HCT116 (cell line): ENCODE data around the gene FES.

ENCODE experiments used
- CBX3 ChIP-seq: IDR thresholded peaks from 2 replicates; pipeline ENCODE4 v1.6.1; 2012; ENCODE audit warnings: low read depth
- CTCF ChIP-seq, 3 experiments: fragments of 200-600 bp in 1 of 3; sonication (generic) in 1 of 3; IDR thresholded peaks in 2 of 3; conservative IDR thresholded peaks in 1 of 3; 2 replicates each; pipeline ENCODE4 v1.5.1; 2012 to 2017; ENCODE audit warnings: low read depth in 2 of 3, low read length in 2 of 3, antibody characterized with exemption in 1 of 3, borderline replicate concordance in 1 of 3, control low read depth in 1 of 3, mild to moderate bottlenecking in 1 of 3, mixed read lengths in 1 of 3, mixed run types in 1 of 3, moderate library complexity in 1 of 3; ENCODE audit not compliant: insufficient read depth in 1 of 3
- SIN3A ChIP-seq: IDR thresholded peaks from 2 replicates; pipeline ENCODE4 v1.6.1; 2012; ENCODE audit warnings: low read depth
- SP1 ChIP-seq: IDR thresholded peaks from 2 replicates; pipeline ENCODE4 v1.6.1; 2012; ENCODE audit warnings: low read depth

GRCh38 chr15:90913398-90913944 is 29.2 kb downstream of the FES start:
- no peak for TF ChIP-seq CTCF (IDR thresholded peaks at IDR 0.05 in 2 of 3, conservative IDR thresholded peaks at IDR 0.05 in 1 of 3; ENCODE audit: borderline replicate concordance in 1 of 3, insufficient read depth in 1 of 3, low read depth in 2 of 3, low read length in 2 of 3)
- TF ChIP-seq SP1 = no peak
- no peak for TF ChIP-seq CBX3
- no peak for TF ChIP-seq SIN3A
